ENCODE results near the gene STK10. TPM values are rescaled to one million over a fixed set of nuclear protein-coding genes. Genes with fewer than 3 reads are reported as not detected.

Gene STK10
- total RNA-seq, 1 experiment from 2014 or later: 22.9 TPM

- TF ChIP-seq ZNF274 (IDR thresholded peaks at IDR 0.05; ENCODE audit: low read depth, low read length): no peak
- TF ChIP-seq EGR1 (IDR thresholded peaks at IDR 0.05; ENCODE audit: low read depth): no peak
- TF ChIP-seq POLR2AphosphoS5 (IDR thresholded peaks at IDR 0.05; ENCODE audit: low read depth, low read length): no peak
- TF ChIP-seq CEBPB (IDR thresholded peaks at IDR 0.05; ENCODE audit: low read depth): no peak
- TF ChIP-seq, protein P1, sequence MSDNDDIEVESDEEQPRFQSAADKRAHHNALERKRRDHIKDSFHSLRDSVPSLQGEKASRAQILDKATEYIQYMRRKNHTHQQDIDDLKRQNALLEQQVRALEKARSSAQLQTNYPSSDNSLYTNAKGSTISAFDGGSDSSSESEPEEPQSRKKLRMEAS (IDR thresholded peaks at IDR 0.05): no peak
- no peak for TF ChIP-seq FOSL1 (IDR thresholded peaks at IDR 0.05; ENCODE audit: low read depth)
- no peak for TF ChIP-seq POLR2A (IDR thresholded peaks at IDR 0.05; ENCODE audit: borderline replicate concordance, extremely low read depth, insufficient read depth, insufficient read length)
- no peak for TF ChIP-seq SIN3A (IDR thresholded peaks at IDR 0.05; ENCODE audit: low read depth)
- TF ChIP-seq SRF (IDR thresholded peaks at IDR 0.05; ENCODE audit: low read depth): no peak
- no peak for TF ChIP-seq ZFX (IDR thresholded peaks at IDR 0.05)
These were observed 21.8 kb downstream of the STK10 start (continued) for GRCh38 chr5:172166030-172166826.

GRCh38 chr5:172165465-172165864 is 22.6 kb downstream of the STK10 start:
- Histone ChIP-seq H3K36me3 (ENCODE audit: control insufficient read depth in 1 of 2, insufficient read depth in 2 of 2, low read length in 2 of 2) (no peaks in the 10 kb centered on the region), H4K20me1 (ENCODE audit: insufficient read depth) (no peaks in the 10 kb centered on the region), H3K4me2 (ENCODE audit: low read length) (no peak overlapping the region), H3K4me3 (replicated peaks in 1 of 2; ENCODE audit: low read depth in 1 of 2, low read length in 2 of 2) (no peak overlapping the region), H3K27ac (ENCODE audit: low read depth, low read length) (no peak overlapping the region), H3K79me2 (ENCODE audit: insufficient read depth, low read length) (peaks cover 3% of the 10 kb centered on the region; the same call in 1 of the 2 replicates), H3K9me2 (ENCODE audit: insufficient read depth) (no peaks in the 10 kb centered on the region), H3K4me1 (ENCODE audit: control insufficient read depth in 1 of 2, insufficient read depth in 2 of 2, low read length in 2 of 2) (no peaks in the 10 kb centered on the region; a peak in 2 of 4 replicates), H3K9me3 (ENCODE audit: control insufficient read depth in 1 of 2, insufficient read depth in 1 of 2, low read depth in 1 of 2, low read length in 2 of 2) (no peaks in the 10 kb centered on the region), H3K27me3 (ENCODE audit: insufficient read depth, low read length) (no peaks in the 10 kb centered on the region), H3K9ac (ENCODE audit: low read length) (no peak overlapping the region), H2AFZ (ENCODE audit: low read depth, low read length, poor library complexity, severe bottlenecking) (no peak overlapping the region)
- BruUV-seq (replicated peaks): no TSS peak
- TF ChIP-seq SRF (IDR thresholded peaks at IDR 0.05; ENCODE audit: low read depth): no peak
- TF ChIP-seq POLR2A (IDR thresholded peaks at IDR 0.05; ENCODE audit: borderline replicate concordance, extremely low read depth, insufficient read depth, insufficient read length): no peak
- TF ChIP-seq CBX3 (IDR thresholded peaks at IDR 0.05; ENCODE audit: low read depth): no peak
- TF ChIP-seq ZFX (IDR thresholded peaks at IDR 0.05): no peak
- TF ChIP-seq ZBTB33 (IDR thresholded peaks at IDR 0.05; ENCODE audit: extremely low read depth, insufficient replicate concordance, low read length): no peak
- TF ChIP-seq REST (IDR thresholded peaks at IDR 0.05; ENCODE audit: low read depth): no peak
- no peak for TF ChIP-seq EZH2phosphoT487 (IDR thresholded peaks at IDR 0.05; ENCODE audit: borderline replicate concordance)
- no peak for TF ChIP-seq ATF3 (IDR thresholded peaks at IDR 0.05)
- TF ChIP-seq ZNF274 (IDR thresholded peaks at IDR 0.05; ENCODE audit: low read depth, low read length): no peak
- ChIA-PET POLR2A (no interaction called here), RAD21 (ENCODE audit: low non-redundant PET in 1 of 2, low total read pairs in 2 of 2, uncharacterized antibody in 2 of 2, unreplicated experiment in 2 of 2) (no interaction called here), CTCF (no interaction called here)
- intact Hi-C loops (cut with micrococcal nuclease): no loop called here
- DNase-seq (ENCODE audit: low read depth, low spot score) (no peak), ATAC-seq (no peak)
